GM18511 (cell line): ENCODE data around the gene CDK18.

Experiments
- ATAC-seq: cut with Tn5 transposase; IDR thresholded peaks from one replicate; pipeline ENCODE4 v1.9.1; 2021; ENCODE audit warnings: mild to moderate bottlenecking, moderate library complexity; ENCODE audit not compliant: unreplicated experiment

The CDK18 gene

DNA sequence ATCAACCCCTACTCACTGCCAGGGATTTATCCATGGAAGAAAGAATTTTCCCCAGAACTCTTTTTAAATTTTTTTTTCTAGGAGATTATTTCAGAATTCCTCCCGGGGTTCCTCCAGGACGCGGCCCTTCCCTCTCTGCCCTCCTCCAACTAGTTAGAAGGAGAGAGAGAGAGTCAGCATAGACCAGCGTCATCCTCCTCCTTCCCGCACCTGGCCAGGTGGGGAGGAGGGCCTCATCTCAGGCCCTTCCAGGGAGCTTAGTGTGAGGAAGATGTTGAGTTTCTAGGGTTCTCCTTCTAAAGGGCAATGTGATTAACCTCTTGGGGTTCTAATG lies 63.6 kb downstream of the CDK18 start:
- ATAC-seq: no peak

DNA sequence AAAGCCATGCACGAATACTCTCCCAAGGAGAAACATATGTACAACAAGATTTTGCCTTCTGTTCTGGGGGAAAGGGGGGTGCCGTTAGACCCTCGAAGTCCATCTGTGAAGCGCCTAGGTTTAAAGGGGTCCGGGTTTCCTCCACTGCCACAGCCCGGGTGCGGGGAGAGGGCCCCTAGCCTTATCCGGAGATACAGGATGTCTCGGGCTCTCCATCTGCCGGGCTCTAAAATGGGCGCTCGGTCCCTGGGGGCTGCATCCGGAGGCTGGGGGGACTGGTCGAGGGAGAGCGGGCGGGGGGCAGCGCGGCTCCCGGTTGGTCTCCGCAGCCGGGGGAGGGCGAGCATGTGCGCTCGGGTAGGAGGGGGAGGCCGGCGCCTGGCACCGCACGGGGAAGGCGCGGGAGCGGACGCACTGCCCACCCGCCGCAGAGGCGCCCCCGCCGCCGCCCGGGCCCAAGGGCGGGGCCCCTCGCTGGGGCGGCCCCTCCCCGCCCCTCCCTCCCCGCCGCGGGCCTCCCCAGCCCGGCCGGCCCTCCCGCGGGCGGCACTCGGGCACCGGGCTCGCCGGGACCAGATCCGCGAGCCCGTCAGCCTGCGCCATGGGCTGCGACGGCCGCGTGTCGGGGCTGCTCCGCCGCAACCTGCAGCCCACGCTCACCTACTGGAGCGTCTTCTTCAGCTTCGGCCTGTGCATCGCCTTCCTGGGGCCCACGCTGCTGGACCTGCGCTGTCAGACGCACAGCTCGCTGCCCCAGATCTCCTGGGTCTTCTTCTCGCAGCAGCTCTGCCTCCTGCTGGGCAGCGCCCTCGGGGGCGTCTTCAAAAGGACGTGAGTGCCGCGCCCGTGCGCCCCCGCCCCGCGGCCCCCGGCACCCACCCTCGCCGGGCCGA lies 64.2 kb downstream of the CDK18 start:
- ATAC-seq: no peak

GRCh38 chr1:205569411-205570172 lies 65.1 kb downstream of the CDK18 start:
- ATAC-seq: no peak

- ATAC-seq: no peak
Measured at GRCh38 chr1:205570173-205570501, 65.7 kb downstream of the CDK18 start.

GRCh38 chr1:205570796-205571537 lies 66.5 kb downstream of the CDK18 start:
- no peak for ATAC-seq

DNA sequence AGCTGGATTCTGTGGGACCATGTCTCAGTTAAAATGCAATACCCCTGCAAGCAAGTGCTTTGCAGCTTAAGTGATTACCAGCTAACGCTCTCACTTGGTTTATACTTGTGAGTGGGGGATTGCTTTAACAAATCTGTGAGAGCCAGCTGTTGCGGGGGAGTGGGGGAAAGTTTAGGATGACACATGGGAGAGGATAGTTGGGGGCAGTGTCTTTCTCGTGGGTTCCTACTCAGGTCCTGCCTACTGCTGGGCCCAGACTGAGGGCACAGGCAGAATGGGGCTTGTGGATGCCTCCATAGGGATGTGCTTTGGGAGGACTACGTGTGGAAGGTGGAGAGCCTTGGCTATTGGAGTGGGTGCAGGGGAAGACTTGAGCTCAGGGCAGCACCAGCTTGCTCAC lies 67.3 kb downstream of the CDK18 start:
- ATAC-seq: no peak

- ATAC-seq: no peak
Measured at GRCh38 chr1:205572421-205572820, 68.0 kb downstream of the CDK18 start.

- no peak for ATAC-seq
Measured at GRCh38 chr1:205575294-205575885, 70.9 kb downstream of the CDK18 start.

- no peak for ATAC-seq
Measured at GRCh38 chr1:205576011-205576410, 71.5 kb downstream of the CDK18 start.

GRCh38 chr1:205576805-205577761 lies 72.6 kb downstream of the CDK18 start:
- ATAC-seq: no peak

- no peak for ATAC-seq
Measured at GRCh38 chr1:205577874-205578658, 73.6 kb downstream of the CDK18 start.

DNA sequence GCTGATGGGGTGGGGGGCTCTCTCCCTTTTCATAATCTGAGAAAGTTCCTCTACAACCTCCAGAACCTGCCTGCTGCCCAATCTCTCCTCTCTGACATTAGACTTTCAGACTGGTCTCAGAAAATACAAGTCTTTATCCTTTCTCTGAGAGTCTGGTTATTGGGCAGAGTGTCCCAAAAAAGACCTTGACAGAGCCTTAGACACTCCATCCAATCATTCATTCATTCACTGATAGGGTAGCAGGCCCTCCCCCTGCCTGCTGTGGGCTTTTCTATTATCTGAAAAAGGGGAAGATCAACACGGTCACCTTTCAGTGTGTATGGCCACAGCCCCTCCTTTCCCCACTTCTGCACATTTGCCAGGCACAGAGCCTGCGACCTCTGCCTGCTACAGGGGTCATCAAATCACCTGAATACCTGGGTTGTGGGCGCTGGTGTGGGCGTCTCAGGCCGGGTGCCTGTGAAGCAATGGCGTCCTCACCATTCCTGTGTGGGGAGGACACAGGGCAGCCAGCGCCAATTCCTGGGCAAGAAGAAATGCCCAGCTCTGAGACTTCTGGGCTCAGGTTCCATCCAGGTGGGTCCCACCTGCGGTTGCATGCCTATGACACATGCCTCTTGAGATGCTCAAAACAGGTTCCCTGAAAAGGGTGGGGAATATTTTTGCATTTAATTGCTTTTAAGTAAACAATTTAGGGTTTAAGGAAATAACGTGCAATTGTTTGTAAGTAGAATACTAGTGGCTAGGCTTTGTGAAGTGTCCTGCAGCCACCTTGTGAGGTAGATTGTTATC lies 74.5 kb downstream of the CDK18 start:
- ATAC-seq: no peak

- ATAC-seq: no peak
Measured at GRCh38 chr1:205579711-205580110, 75.2 kb downstream of the CDK18 start.

DNA sequence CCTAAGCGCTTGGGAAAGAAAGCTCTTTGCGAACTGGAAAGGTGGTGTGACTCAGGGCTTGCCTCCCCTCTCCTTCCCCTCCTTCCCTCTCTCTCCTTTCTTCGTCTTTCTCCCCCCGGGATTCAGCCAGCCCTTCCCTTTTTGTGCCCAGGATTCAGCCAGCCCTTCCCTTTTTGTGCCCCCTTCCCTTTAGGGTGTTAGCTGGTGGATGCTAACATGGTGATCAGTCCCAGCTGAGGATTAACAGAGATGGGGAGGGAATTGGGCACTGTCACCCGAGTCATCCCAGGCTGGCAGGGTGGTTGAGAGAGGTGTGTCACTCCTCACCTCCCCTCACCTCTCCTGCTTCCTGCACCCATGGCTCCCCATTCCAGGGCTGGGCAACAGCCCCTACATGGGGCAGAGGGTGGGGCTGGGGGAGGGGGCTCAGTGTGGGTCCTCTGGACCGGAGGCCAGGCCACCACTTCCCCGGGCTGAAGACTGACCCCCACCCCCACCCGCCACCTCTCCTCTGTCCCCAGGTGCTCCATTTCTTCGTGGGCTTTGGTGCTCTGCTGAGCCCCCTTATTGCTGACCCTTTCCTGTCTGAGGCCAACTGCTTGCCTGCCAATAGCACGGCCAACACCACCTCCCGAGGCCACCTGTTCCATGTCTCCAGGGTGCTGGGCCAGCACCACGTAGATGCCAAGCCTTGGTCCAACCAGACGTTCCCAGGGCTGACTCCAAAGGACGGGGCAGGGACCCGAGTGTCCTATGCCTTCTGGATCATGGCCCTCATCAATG lies 75.9 kb downstream of the CDK18 start:
- no peak for ATAC-seq

GRCh38 chr1:205580923-205581180 lies 76.4 kb downstream of the CDK18 start:
- ATAC-seq: no peak

DNA sequence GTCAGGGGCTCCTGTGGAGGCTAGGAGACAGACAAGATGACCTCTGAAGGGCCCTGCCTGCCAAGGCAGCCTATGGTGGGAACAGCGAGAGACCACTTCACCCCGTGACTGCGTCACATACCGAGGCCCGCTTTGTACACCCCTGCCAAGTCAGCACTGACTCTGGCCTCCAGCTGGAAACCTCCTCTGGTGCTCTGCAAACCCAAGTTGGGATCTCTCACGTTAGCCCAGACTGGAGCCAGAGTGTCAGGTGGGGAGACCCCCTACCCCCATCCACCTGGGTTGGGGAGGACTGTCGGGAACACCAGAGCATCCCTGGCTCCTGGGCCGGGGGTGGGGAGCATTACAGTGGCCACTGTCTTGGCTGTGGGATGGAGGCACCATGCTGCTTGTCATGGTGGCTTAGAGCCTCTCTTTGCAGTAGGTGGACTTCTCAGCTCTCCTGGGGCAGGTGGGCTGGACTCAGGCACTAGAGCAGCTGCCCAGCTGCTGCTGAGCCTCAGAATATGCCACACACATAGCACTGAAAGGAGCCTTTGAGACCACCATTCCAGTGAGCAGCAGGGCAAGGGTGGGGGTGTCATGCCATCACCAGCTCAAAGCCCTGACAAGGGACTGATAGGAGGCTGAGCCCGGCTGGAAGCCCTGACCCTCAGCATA lies 77.0 kb downstream of the CDK18 start:
- no peak for ATAC-seq

DNA sequence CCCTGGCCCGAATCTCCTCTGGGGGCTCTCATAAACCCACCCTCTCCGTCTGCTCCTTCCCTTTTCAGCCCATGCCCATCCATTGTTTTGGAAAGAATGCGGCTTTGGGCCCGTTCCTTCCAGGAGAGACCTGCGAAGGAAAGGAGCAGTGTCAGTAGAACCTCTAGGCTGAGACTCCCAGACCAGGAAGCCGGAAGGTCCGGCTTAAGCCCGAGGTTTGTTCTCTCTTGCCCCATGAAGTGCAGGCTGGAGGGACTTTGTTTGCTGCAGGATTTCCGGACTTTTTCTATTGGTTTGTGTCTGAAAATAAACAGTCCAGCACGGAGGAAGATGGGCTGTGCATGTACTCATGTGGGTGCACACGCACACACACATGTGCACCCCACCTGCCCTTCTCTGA lies 77.6 kb downstream of the CDK18 start:
- no peak for ATAC-seq
